Mesenchymal stem cell (in vitro differentiated cells and primary cell): ENCODE data around the gene DIP2C.
A peak's percentile ranks its signal among the peaks of the same experiment; 100 is the strongest.

Experiments
- DNase-seq: peaks from one replicate; pipeline ENCODE4 v3.0.0-alpha.2; 2013
- H2AFZ ChIP-seq: one replicate; pipeline ENCODE4 v1.6.1; 2013; ENCODE audit warnings: low read depth, mild to moderate bottlenecking, control low read depth, inconsistent platforms, low read length, moderate library complexity
- H2AK5ac ChIP-seq: 2 replicates; pipeline ENCODE4 v1.6.1; 2013; ENCODE audit warnings: low read length, moderate library complexity, mild to moderate bottlenecking, inconsistent platforms; ENCODE audit not compliant: severe bottlenecking
- H2BK120ac ChIP-seq: one replicate; pipeline ENCODE4 v1.6.1; 2013; ENCODE audit warnings: low read depth, mild to moderate bottlenecking, inconsistent platforms, low read length, moderate library complexity
- H2BK12ac ChIP-seq, 2 experiments: one replicate each; pipeline ENCODE4 v1.6.1; 2013; ENCODE audit warnings: inconsistent platforms in 2 of 2, low read length in 2 of 2, mild to moderate bottlenecking in 2 of 2, moderate library complexity in 2 of 2, control low read depth in 1 of 2
- H2BK15ac ChIP-seq: one replicate; pipeline ENCODE4 v1.6.1; 2013; ENCODE audit warnings: mild to moderate bottlenecking, low read depth, inconsistent platforms; ENCODE audit not compliant: poor library complexity, severe bottlenecking
- H2BK5ac ChIP-seq: 2 replicates; pipeline ENCODE4 v1.6.1; 2013; ENCODE audit warnings: low read depth, mild to moderate bottlenecking, low read length, control low read depth, inconsistent platforms; ENCODE audit not compliant: poor library complexity, severe bottlenecking
- H3K14ac ChIP-seq, 2 experiments: one replicate each; pipeline ENCODE4 v1.6.1; 2013; ENCODE audit warnings: inconsistent platforms in 2 of 2, low read length in 2 of 2, control low read depth in 1 of 2, mild to moderate bottlenecking in 1 of 2, moderate library complexity in 1 of 2
- H3K18ac ChIP-seq, 2 experiments: one replicate each; pipeline ENCODE4 v1.6.1; 2013; ENCODE audit warnings: inconsistent platforms in 2 of 2, low read length in 2 of 2, control low read depth in 1 of 2, low read depth in 1 of 2, mild to moderate bottlenecking in 1 of 2
- H3K23ac ChIP-seq, 2 experiments: one replicate each; pipeline ENCODE4 v1.6.1; 2013; ENCODE audit warnings: inconsistent platforms in 2 of 2, low read length in 2 of 2, mild to moderate bottlenecking in 2 of 2, moderate library complexity in 2 of 2, control low read depth in 1 of 2
- H3K27ac ChIP-seq: 2 replicates; pipeline ENCODE4 v1.5.1; 2013; ENCODE audit warnings: mild to moderate bottlenecking, moderate library complexity, low read length, control low read depth, inconsistent platforms; ENCODE audit not compliant: poor library complexity, severe bottlenecking
- H3K27me3 ChIP-seq, 2 experiments: 2 replicates each; pipeline versions ENCODE4 v1.6.1 to v1.7.0; 2013; ENCODE audit warnings: low read length in 2 of 2, mild to moderate bottlenecking in 2 of 2, moderate library complexity in 2 of 2, control low read depth in 1 of 2, inconsistent platforms in 1 of 2; ENCODE audit not compliant: control insufficient read depth in 1 of 2, insufficient read depth in 1 of 2
- H3K36me3 ChIP-seq, 2 experiments: 2 replicates each; pipeline versions ENCODE4 v1.6.1 to v1.7.0; 2013; ENCODE audit warnings: low read length in 2 of 2, control low read depth in 1 of 2, inconsistent platforms in 1 of 2, low read depth in 1 of 2, mild to moderate bottlenecking in 1 of 2; ENCODE audit not compliant: insufficient read depth in 2 of 2, control insufficient read depth in 1 of 2
- H3K4ac ChIP-seq, 2 experiments: one replicate each; pipeline ENCODE4 v1.6.1; 2013; ENCODE audit warnings: inconsistent platforms in 2 of 2, low read length in 2 of 2, mild to moderate bottlenecking in 2 of 2, moderate library complexity in 2 of 2, control low read depth in 1 of 2, low read depth in 1 of 2
- H3K4me1 ChIP-seq: 2 replicates; pipeline ENCODE4 v1.6.1; 2013; ENCODE audit warnings: low read depth, low read length, control low read depth; ENCODE audit not compliant: control insufficient read depth, insufficient read depth
- H3K4me2 ChIP-seq: 2 replicates; pipeline ENCODE4 v1.6.1; 2013; ENCODE audit warnings: low read length, mild to moderate bottlenecking, inconsistent platforms; ENCODE audit not compliant: poor library complexity, severe bottlenecking
- H3K4me3 ChIP-seq, 2 experiments: 2 replicates each; pipeline versions ENCODE4 v1.5.1 to v1.7.0; 2013; ENCODE audit warnings: low read length in 2 of 2, mild to moderate bottlenecking in 2 of 2, control low read depth in 1 of 2, low read depth in 1 of 2; ENCODE audit not compliant: insufficient read depth in 1 of 2
- H3K79me1 ChIP-seq: replicated peaks from 2 replicates; pipeline ENCODE4 v1.6.1; 2013; ENCODE audit warnings: mild to moderate bottlenecking, control low read depth, low read length, inconsistent platforms; ENCODE audit not compliant: poor library complexity, severe bottlenecking
- H3K9ac ChIP-seq: 2 replicates; pipeline ENCODE4 v1.7.0; 2013; ENCODE audit warnings: mild to moderate bottlenecking, low read length, moderate library complexity
- H3K9me3 ChIP-seq: 2 replicates; pipeline ENCODE4 v1.7.0; 2013; ENCODE audit warnings: mild to moderate bottlenecking, low read length; ENCODE audit not compliant: control insufficient read depth
- H4K8ac ChIP-seq: one replicate; pipeline ENCODE4 v1.6.1; 2013; ENCODE audit warnings: inconsistent platforms, mild to moderate bottlenecking, low read length, moderate library complexity
- H4K91ac ChIP-seq: one replicate; pipeline ENCODE4 v1.6.1; 2013; ENCODE audit warnings: mild to moderate bottlenecking, low read length, inconsistent platforms
- WGBS: methylation state at CpG from one replicate; pipeline ENCODE4 v1.1.7; 2013; ENCODE audit warnings: mixed read lengths; 5-methylcytosine and 5-hydroxymethylcytosine counted together

DIP2C gene

DNA sequence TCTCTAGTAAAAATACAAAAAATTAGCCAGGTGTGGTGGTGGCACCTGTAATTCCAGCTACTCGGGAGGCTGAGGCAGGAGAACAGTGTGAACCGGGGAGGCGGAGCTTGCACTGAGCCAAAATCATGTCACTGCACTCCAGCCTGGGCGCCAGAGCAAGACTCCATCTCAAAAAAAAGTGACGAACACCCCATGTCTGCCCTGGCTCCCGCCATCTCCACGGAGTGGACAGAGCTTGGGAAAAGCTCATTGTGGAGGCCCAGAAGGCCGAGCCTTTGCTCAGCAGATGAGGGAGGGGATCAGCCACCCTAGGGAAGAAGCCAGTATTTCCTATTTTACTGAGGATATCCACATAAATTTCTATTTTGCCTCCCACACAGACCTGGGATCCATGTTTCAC lies 136.8 kb downstream of the DIP2C start:
- Histone ChIP-seq H3K79me1 (peaks cover 45% of the 10 kb centered on the region), H3K18ac (no peak overlapping the region), H2AFZ (no peak overlapping the region), H3K4ac (no peak overlapping the region), H2BK15ac (no peak overlapping the region), H2BK5ac (no peak overlapping the region), H3K4me3 (no peak overlapping the region), H2AK5ac (no peak overlapping the region), H3K4me2 (no peak overlapping the region), H3K14ac (no peak overlapping the region), H3K9ac (no peak overlapping the region), H4K8ac (no peak overlapping the region), H4K91ac (no peak overlapping the region), H3K9me3 (no peaks in the 10 kb centered on the region), H3K4me1 (peaks cover 25% of the 10 kb centered on the region), H2BK12ac (no peak overlapping the region), H2BK120ac (no peak overlapping the region), H3K27ac (no peak overlapping the region), H3K36me3 (peaks cover 0 to 7% of the 10 kb centered on the region in 2 experiments), H3K23ac (no peak overlapping the region), H3K27me3 (no peaks in the 10 kb centered on the region)
- WGBS, result 93% methylated on average over 8 of the region's 8 CpGs
- no peak for DNase-seq

DNA sequence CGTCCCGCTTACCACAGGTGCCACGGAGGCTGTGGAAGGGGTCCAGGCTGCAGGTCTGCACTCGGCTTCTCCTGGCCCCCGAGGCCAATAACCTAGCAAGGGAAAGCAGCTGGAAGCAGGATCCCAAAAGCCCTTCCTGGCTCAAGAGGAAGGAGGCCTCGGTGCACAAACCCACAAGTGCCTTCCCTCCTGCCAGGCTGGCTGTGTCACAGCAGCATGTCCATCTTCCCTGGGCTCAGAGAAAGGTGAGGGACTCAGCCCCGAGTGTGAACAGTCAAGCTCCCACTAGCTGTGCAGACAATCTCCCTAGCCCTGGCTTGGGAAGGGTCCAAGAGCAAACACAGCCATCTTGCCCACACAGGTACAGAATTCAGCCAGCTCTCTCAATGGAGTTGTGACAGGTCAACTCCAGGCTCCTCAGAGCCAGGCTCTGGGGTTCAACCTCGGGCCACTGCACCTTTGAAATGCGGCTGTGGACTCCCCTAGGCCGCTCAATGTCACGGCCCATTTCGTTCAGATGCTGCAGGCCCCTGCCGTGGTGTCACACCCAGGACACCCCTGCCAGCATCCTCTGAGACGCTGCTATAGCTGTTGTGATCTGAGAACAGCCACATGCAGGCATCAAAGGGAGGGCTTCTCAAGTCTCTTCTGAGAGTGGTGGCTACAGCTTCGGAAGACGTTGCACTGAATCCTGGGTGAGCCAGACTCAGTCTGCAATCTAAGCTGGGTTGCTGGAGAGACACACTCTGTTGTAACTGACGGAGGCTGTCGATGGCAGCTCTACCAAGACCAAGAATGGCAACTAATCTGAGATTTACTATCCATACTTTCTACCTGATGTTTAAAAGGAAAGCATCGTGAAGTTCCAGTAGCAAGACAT lies 137.9 kb downstream of the DIP2C start:
- Histone ChIP-seq H3K27ac (no peak overlapping the region), H2BK15ac (no peak overlapping the region), H3K4me2 (no peak overlapping the region), H3K79me1 (peaks cover 42% of the 10 kb centered on the region), H3K23ac (no peak overlapping the region), H3K4ac (no peak overlapping the region), H3K27me3 (no peaks in the 10 kb centered on the region), H3K9me3 (no peaks in the 10 kb centered on the region), H3K18ac (no peak overlapping the region), H2AK5ac (no peak overlapping the region), H3K9ac (no peak overlapping the region), H3K4me3 (no peak overlapping the region), H4K91ac (no peak overlapping the region), H2BK5ac (no peak overlapping the region), H3K4me1 (peaks cover 23% of the 10 kb centered on the region), H2BK120ac (no peak overlapping the region), H2AFZ (no peak overlapping the region), H3K14ac (no peak overlapping the region), H4K8ac (peak overlapping the region; percentile 31), H3K36me3 (peaks cover 0 to 7% of the 10 kb centered on the region in 2 experiments), H2BK12ac (no peak overlapping the region)
- WGBS, result 94% methylated on average over 18 of the region's 19 CpGs
- DNase-seq, result no peak

DNA sequence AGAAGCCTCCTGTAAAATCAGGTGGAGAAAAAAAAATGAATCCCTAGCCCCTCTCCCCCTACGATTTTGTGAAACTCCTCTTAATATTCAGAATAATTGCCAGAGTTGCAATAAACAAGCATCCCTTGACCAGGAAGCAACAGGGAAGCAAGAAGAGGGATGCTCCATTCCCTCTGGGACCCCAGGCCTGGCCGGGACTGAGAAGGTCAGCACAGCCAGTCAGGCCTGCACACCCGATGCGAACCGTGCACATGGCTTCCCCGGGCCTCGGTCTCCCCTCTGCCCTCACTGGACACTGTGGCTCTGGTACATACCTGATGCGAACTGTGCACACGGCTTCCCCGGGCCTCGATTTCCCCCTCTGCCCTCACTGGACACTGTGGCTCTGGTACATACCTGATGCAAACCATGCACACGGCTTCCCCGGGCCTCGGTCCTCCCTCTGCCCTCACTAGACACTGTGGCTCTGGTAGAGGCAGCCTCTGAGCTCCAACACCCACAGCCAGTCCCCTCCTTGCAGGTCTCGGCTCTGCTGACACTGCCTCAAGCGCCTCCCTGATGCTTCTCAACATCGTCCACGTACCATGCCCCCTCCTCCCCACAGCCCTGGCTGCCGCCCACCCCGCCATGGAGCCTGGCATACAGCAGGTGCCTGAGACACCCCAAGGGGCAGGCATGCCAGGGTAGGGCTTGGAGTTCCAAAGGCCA lies 138.6 kb downstream of the DIP2C start:
- Histone ChIP-seq H4K91ac (peak overlapping the region; percentile 14), H3K27me3 (no peaks in the 10 kb centered on the region), H3K9ac (no peak overlapping the region), H3K4me1 (peaks cover 23% of the 10 kb centered on the region), H3K14ac (no peak overlapping the region), H3K9me3 (no peaks in the 10 kb centered on the region), H2AK5ac (no peak overlapping the region), H2BK15ac (no peak overlapping the region), H2AFZ (no peak overlapping the region), H3K23ac (no peak overlapping the region), H3K4me2 (no peak overlapping the region), H2BK120ac (no peak overlapping the region), H2BK5ac (no peak overlapping the region), H4K8ac (no peak overlapping the region), H3K36me3 (peaks cover 0 to 7% of the 10 kb centered on the region in 2 experiments), H2BK12ac (no peak overlapping the region), H3K18ac (no peak overlapping the region), H3K4me3 (no peak overlapping the region), H3K27ac (no peak overlapping the region), H3K79me1 (peaks cover 45% of the 10 kb centered on the region), H3K4ac (no peak overlapping the region)
- WGBS, result 95% methylated on average over 20 of the region's 20 CpGs
- no peak for DNase-seq

DNA sequence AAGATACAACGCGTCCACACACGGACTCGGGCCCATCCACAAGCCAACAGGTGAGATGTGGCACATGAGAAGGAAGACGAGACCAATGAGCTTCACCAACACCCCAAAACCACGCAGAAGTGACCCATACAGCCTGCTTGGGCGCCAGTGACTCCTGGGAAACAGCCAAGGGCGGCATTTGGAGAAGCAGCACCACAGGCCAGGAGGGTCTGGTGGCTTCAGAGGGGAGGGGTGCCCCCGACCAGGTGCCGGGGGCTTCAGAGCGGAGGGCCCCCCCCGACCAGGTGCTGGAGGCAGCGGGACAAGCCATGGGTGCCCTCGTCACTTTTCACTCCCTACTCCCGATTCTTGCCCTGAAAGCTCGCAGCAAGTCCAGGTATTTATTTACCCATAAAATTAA lies 140.1 kb downstream of the DIP2C start:
- no peak for DNase-seq
- H4K91ac ChIP-seq, result no peak overlapping the region
- H3K18ac ChIP-seq, result no peak overlapping the region
- H2BK120ac ChIP-seq, result no peak overlapping the region
- H3K4ac ChIP-seq, result no peak overlapping the region
- H3K4me3 ChIP-seq, result no peak overlapping the region
- peaks cover 17% of the 10 kb centered on the region for H3K4me1 ChIP-seq
- no peak overlapping the region for H3K27ac ChIP-seq
- H2BK12ac ChIP-seq, result no peak overlapping the region
- H4K8ac ChIP-seq, result no peak overlapping the region
- peaks cover 41% of the 10 kb centered on the region for H3K79me1 ChIP-seq
- no peak overlapping the region for H2AK5ac ChIP-seq
- peaks cover 0 to 7% of the 10 kb centered on the region in 2 experiments for H3K36me3 ChIP-seq
- H2AFZ ChIP-seq, result no peak overlapping the region
- H3K9me3 ChIP-seq, result no peaks in the 10 kb centered on the region
- H3K27me3 ChIP-seq, result no peaks in the 10 kb centered on the region
- H2BK15ac ChIP-seq, result no peak overlapping the region
- peak overlapping the region in 1 of 2 experiments; percentile 8 for H3K14ac ChIP-seq
- H3K23ac ChIP-seq, result no peak overlapping the region
- H2BK5ac ChIP-seq, result no peak overlapping the region
- WGBS, result 99% methylated on average over 11 of the region's 16 CpGs
- no peak overlapping the region for H3K9ac ChIP-seq
- H3K4me2 ChIP-seq, result no peak overlapping the region
